ENCODE measurements around the gene ALDH5A1.

ALDH5A1 gene

GRCh38 chr6:24569811-24570210, 75.0 kb downstream of the ALDH5A1 start:
- no peak for DNase-seq (ENCODE audit: low spot score)

GRCh38 chr6:24571361-24571760, 76.6 kb downstream of the ALDH5A1 start:
- DNase-seq (ENCODE audit: low spot score): no peak

GRCh38 chr6:24574809-24575208, 80.0 kb downstream of the ALDH5A1 start:
- DNase-seq (ENCODE audit: low spot score): no peak

GRCh38 chr6:24576447-24576846, 81.7 kb downstream of the ALDH5A1 start:
- DNase-seq (ENCODE audit: low spot score): no peak

GRCh38 chr6:24581084-24581669, 86.4 kb downstream of the ALDH5A1 start:
- DNase-seq (ENCODE audit: low spot score): peak; percentile 69

GRCh38 chr6:24583463-24584381, 89.0 kb downstream of the ALDH5A1 start:
- DNase-seq (ENCODE audit: low spot score): peak; percentile 62

- no peak for DNase-seq (ENCODE audit: low spot score)
Measured at GRCh38 chr6:24584382-24584720, 89.6 kb downstream of the ALDH5A1 start.
